OCI-LY3 (cell line): ENCODE measurements around the gene TTC16.

Experiments used
- CTCF ChIP-seq: fragments of 200-600, 300-600 bp; sonication (generic); IDR thresholded peaks from 2 replicates; pipeline ENCODE4 v1.5.1; 2014; ENCODE audit warnings: antibody characterized with exemption, low read length, low read depth
- EZH2phosphoT487 ChIP-seq: fragments of 200-600 bp; shearing (Covaris generic); IDR thresholded peaks from 2 replicates; pipeline ENCODE4 v1.6.1; 2018; ENCODE audit warnings: antibody characterized with exemption, mixed run types, low read depth

- TF ChIP-seq CTCF: no peak
- TF ChIP-seq EZH2phosphoT487: no peak
Measured at GRCh38 chr9:127761491-127761956, 45.6 kb downstream of the TTC16 start.
